HepG2 (cell line): ENCODE measurements around the gene KDM2B. TPM values are rescaled to one million over a fixed set of nuclear protein-coding genes. Genes with fewer than 3 reads are reported as not detected.

Experiments
- ATAC-seq: fragments of 200-7000 bp; cut with Tn5 transposase; 3 replicates; pipeline ENCODE4 v1.9.1; 2020; ENCODE audit warnings: mild to moderate bottlenecking, moderate library complexity
- BruUV-seq: library from RNA; stranded (reverse); fragments of 400-500 nt; replicated peaks from 2 replicates; lab custom pipeline; 2021; lab: Mats Ljungman, UMichigan
- CTCF ChIA-PET: fragments of 300-600 bp; formaldehyde crosslinking; extraction: SDS; loops from one replicate; lab custom pipeline; 2021; ENCODE audit warnings: low total read pairs, inconsistent platforms, low intra/inter-chr PET ratio; lab: Yijun Ruan, JAX
- POLR2A ChIA-PET: fragments of 350-600 bp; sonication (Branson Sonifier 250); formaldehyde crosslinking; loops from one replicate; lab custom pipeline; 2020; ENCODE audit warnings: antibody characterized with exemption, inconsistent platforms; lab: Yijun Ruan, JAX
- DNase-seq: peaks from one replicate; pipeline ENCODE4 v3.0.0-alpha.2; 2015; ENCODE audit warnings: low spot score
- FAIRE-seq: peaks from 3 replicates; lab custom pipeline; 2011; peaks lifted over from hg19 to GRCh38; lab: Jason Lieb, UNC
- H2AFZ ChIP-seq: one replicate; pipeline ENCODE4 v1.6.1; 2011; ENCODE audit warnings: low read length, inconsistent platforms
- H3K27ac ChIP-seq: fragments of 300-600 bp; 3 replicates; pipeline ENCODE4 v1.8.0; 2011; ENCODE audit warnings: mixed run types, mild to moderate bottlenecking, mixed read lengths, low read length, inconsistent platforms; ENCODE audit not compliant: insufficient read depth; ENCODE audit errors: extremely low read length
- H3K27me3 ChIP-seq, 2 experiments: fragments of 200-600 bp in 1 of 2; 2 replicates in 1 of 2; 3 replicates in 1 of 2; pipeline versions ENCODE4 v1.6.0 to v1.8.0; 2011; ENCODE audit warnings: low read length in 2 of 2, mild to moderate bottlenecking in 2 of 2, moderate library complexity in 2 of 2, inconsistent platforms in 1 of 2; ENCODE audit not compliant: insufficient read depth in 2 of 2, control insufficient read depth in 1 of 2
- H3K36me3 ChIP-seq, 2 experiments: fragments of 200-600 bp in 1 of 2; replicated peaks in 1 of 2; 2 replicates in 1 of 2; 3 replicates in 1 of 2; pipeline versions ENCODE4 v1.5.1 to v1.8.0; 2011; ENCODE audit warnings: low read length in 2 of 2, inconsistent platforms in 1 of 2; ENCODE audit not compliant: insufficient read depth in 2 of 2, control insufficient read depth in 1 of 2
- H3K4me1 ChIP-seq: 2 replicates; pipeline ENCODE4 v1.5.1; 2012; ENCODE audit warnings: low read length, inconsistent platforms; ENCODE audit not compliant: insufficient read depth
- H3K4me2 ChIP-seq: 2 replicates; pipeline ENCODE4 v1.6.0; 2011; ENCODE audit warnings: low read depth, low read length, inconsistent platforms
- H3K4me3 ChIP-seq, 3 experiments: fragments of 200-600 bp in 1 of 3; sonication (generic), shearing (Covaris generic) in 1 of 3; replicated peaks in 1 of 3; 2 replicates each; pipeline ENCODE4 v1.5.1; 2011 to 2016; ENCODE audit warnings: low read length in 3 of 3, inconsistent platforms in 2 of 3, low read depth in 2 of 3, mild to moderate bottlenecking in 2 of 3, control low read depth in 1 of 3, mixed read lengths in 1 of 3; ENCODE audit not compliant: insufficient read depth in 1 of 3
- H3K79me2 ChIP-seq: one replicate; pipeline ENCODE4 v1.6.1; 2011; ENCODE audit warnings: low read length, inconsistent platforms; ENCODE audit not compliant: insufficient read depth
- H3K9ac ChIP-seq: 2 replicates; pipeline ENCODE4 v1.6.0; 2011; ENCODE audit warnings: mild to moderate bottlenecking, low read depth, low read length, inconsistent platforms; ENCODE audit not compliant: insufficient read depth
- H3K9me3 ChIP-seq: 2 replicates; pipeline ENCODE4 v1.5.1; 2012; ENCODE audit warnings: mild to moderate bottlenecking, low read length
- H4K20me1 ChIP-seq: 2 replicates; pipeline ENCODE4 v1.6.0; 2011; ENCODE audit warnings: inconsistent platforms, mild to moderate bottlenecking, low read length, moderate library complexity; ENCODE audit not compliant: insufficient read depth
- BRF2 ChIP-seq: sonication (generic); formaldehyde crosslinking; IDR thresholded peaks from 2 replicates; pipeline ENCODE4 v1.8.1; 2022; ENCODE audit warnings: mild to moderate bottlenecking, missing genetic modification reagents
- CBFB ChIP-seq: sonication (generic); formaldehyde crosslinking; IDR thresholded peaks from 2 replicates; pipeline ENCODE4 v1.4.0; 2020; ENCODE audit warnings: missing genetic modification reagents
- FLYWCH1 ChIP-seq: sonication (generic); formaldehyde crosslinking; IDR thresholded peaks from 2 replicates; pipeline ENCODE4 v1.8.1; 2023; ENCODE audit warnings: mild to moderate bottlenecking, missing genetic modification reagents
- KLF15 ChIP-seq: sonication (generic); formaldehyde crosslinking; IDR thresholded peaks from 2 replicates; pipeline ENCODE4 v1.8.1; 2023; ENCODE audit warnings: borderline replicate concordance, mild to moderate bottlenecking, inconsistent platforms, missing genetic modification reagents, mixed read lengths
- SALL1 ChIP-seq: sonication (generic); formaldehyde crosslinking; IDR thresholded peaks from 2 replicates; pipeline ENCODE4 v1.8.0; 2022; ENCODE audit warnings: mild to moderate bottlenecking, missing genetic modification reagents
- STAG1 ChIP-seq: sonication (generic); formaldehyde crosslinking; IDR thresholded peaks from 2 replicates; pipeline ENCODE4 v1.4.0; 2020; ENCODE audit warnings: missing genetic modification reagents
- ZBTB38 ChIP-seq: sonication (generic); formaldehyde crosslinking; IDR thresholded peaks from 2 replicates; pipeline ENCODE4 v1.5.1; 2020; ENCODE audit warnings: mild to moderate bottlenecking, missing genetic modification reagents
- ZFP62 ChIP-seq: sonication (generic); formaldehyde crosslinking; IDR thresholded peaks from 2 replicates; pipeline ENCODE4 v1.4.0; 2020; ENCODE audit warnings: missing genetic modification reagents
- ZFP91 ChIP-seq: sonication (generic); formaldehyde crosslinking; IDR thresholded peaks from 2 replicates; pipeline ENCODE4 v1.9.0; 2022; ENCODE audit warnings: missing genetic modification reagents, mild to moderate bottlenecking, borderline replicate concordance
- ZNF143 ChIP-seq: sonication (generic); formaldehyde crosslinking; IDR thresholded peaks from 2 replicates; pipeline ENCODE4 v1.4.0; 2020; ENCODE audit warnings: missing genetic modification reagents
- ZNF160 ChIP-seq: sonication (generic); formaldehyde crosslinking; IDR thresholded peaks from 2 replicates; pipeline ENCODE4 v1.8.0; 2022; ENCODE audit warnings: mild to moderate bottlenecking, inconsistent platforms, missing genetic modification reagents
- ZNF207 ChIP-seq: fragments of 450-650 bp; IDR thresholded peaks from 2 replicates; pipeline ENCODE4 v1.6.1; 2016; ENCODE audit warnings: antibody characterized with exemption, borderline replicate concordance
- ZNF550 ChIP-seq: sonication (generic); formaldehyde crosslinking; IDR thresholded peaks from 2 replicates; pipeline ENCODE4 v1.4.0; 2020; ENCODE audit warnings: mild to moderate bottlenecking, missing genetic modification reagents, borderline replicate concordance
- ZNF691 ChIP-seq: sonication (generic); formaldehyde crosslinking; IDR thresholded peaks from 2 replicates; pipeline ENCODE4 v1.4.0; 2020; ENCODE audit warnings: missing genetic modification reagents, low read depth, mild to moderate bottlenecking, borderline replicate concordance
- ZNF740 ChIP-seq: sonication (generic); formaldehyde crosslinking; IDR thresholded peaks from 2 replicates; pipeline ENCODE4 v1.4.0; 2020; ENCODE audit warnings: missing genetic modification reagents
- ZSCAN21 ChIP-seq: sonication (generic); formaldehyde crosslinking; IDR thresholded peaks from 2 replicates; pipeline ENCODE4 v1.8.0; 2022; ENCODE audit warnings: mild to moderate bottlenecking, missing genetic modification reagents, moderate library complexity, borderline replicate concordance
- WGBS: methylation state at CpG from one replicate; pipeline ENCODE4 v1.1.6; 2017; ENCODE audit warnings: low lambda C conversion rate; 5-methylcytosine and 5-hydroxymethylcytosine counted together
- in situ Hi-C: cut with HindIII; loops from 2 replicates; pipeline ENCODE4 v1.10.0; 2017; ENCODE audit warnings: low pct_unique_long_range_greater_than_20kb; ENCODE audit not compliant: extremely low pct_ligation_motif_present
- intact Hi-C: fragments of 100-400 bp; cut with micrococcal nuclease; formaldehyde crosslinking; loops from one replicate; pipeline ENCODE4 v1.10.0; 2022; ENCODE audit not compliant: unreplicated experiment
- polyA plus RNA-seq, 8 experiments: library from polyadenylated mRNA; depleted of rRNA in 3 of 8; stranded (reverse) in 7 of 8; unstranded in 1 of 8; fragments of >200 nt; fragmentation: Illumina TruSeq in 4 of 8; extraction: Trizol in 4 of 8; gene quantifications; 2 replicates each; pipeline versions ENCODE4 v1.2.1 to v1.2.3, GENCODE V29; 2011 to 2016; ENCODE audit warnings: low read depth in 4 of 8, missing spikeins in 1 of 8, mixed read lengths in 1 of 8; ENCODE audit not compliant: insufficient read depth in 1 of 8
- total RNA-seq, 5 experiments: library from RNA; depleted of rRNA; stranded (reverse); fragments of >200 nt; fragmentation: Illumina TruSeq; extraction: Trizol; gene quantifications; 2 replicates each; pipeline ENCODE4 v1.2.3, GENCODE V29; 2016; ENCODE audit warnings: low read depth in 1 of 5

The KDM2B gene
- total and polyA plus RNA-seq, 2 of the 13 experiments (the other 11 are each of a cell fraction or from before 2014, with no cell fraction given): 17.5 to 26.1 TPM

- peaks cover 57% of the 10 kb centered on the region for H3K4me1 ChIP-seq
- no TSS peak for BruUV-seq
- no peak overlapping the region for H3K4me3 ChIP-seq
- no peaks in the 10 kb centered on the region; a peak in 1 of 5 replicates for H3K36me3 ChIP-seq
- 67% methylated on average over 14 of the region's 19 CpGs for WGBS
- H3K9ac ChIP-seq: no peak overlapping the region
- no peak for DNase-seq
- FAIRE-seq: peak; percentile 73
- no peaks in the 10 kb centered on the region for H3K27me3 ChIP-seq
- H3K27ac ChIP-seq: no peak overlapping the region
- ChIA-PET POLR2A (interaction anchor here (1.0 kb wide), 1 partner anchor 94 kb away, joined by 3 read pairs; no protein-coding TSS in a partner anchor), CTCF (interaction anchor here (1.0 to 1.8 kb wide), 3 partner anchors 131 to 188 kb away, joined by 3 to 7 read pairs (median 6); no protein-coding TSS in a partner anchor)
- in situ Hi-C loops (loop anchor here (5.0 kb wide), 1 partner anchor 188 kb away; no protein-coding TSS in a partner anchor), intact Hi-C loops (no loop called here)
- H3K4me2 ChIP-seq: no peak overlapping the region
- no peak overlapping the region for H2AFZ ChIP-seq
- ATAC-seq: no peak
- no peaks in the 10 kb centered on the region for H3K79me2 ChIP-seq
- no peaks in the 10 kb centered on the region for H4K20me1 ChIP-seq
- no peaks in the 10 kb centered on the region for H3K9me3 ChIP-seq
- TF ChIP-seq ZFP91 (CRISPR knock-in tag) (peak; percentile 29; the same call in 1 of the 2 replicates), CBFB (CRISPR knock-in tag) (no peak), KLF15 (CRISPR knock-in tag) (no peak), ZNF143 (CRISPR knock-in tag) (no peak), ZNF691 (CRISPR knock-in tag) (no peak), ZFP62 (CRISPR knock-in tag) (no peak), ZNF550 (CRISPR knock-in tag) (no peak), ZBTB38 (CRISPR knock-in tag) (peak; percentile 50; the same call in 1 of the 2 replicates), ZNF740 (CRISPR knock-in tag) (peak; percentile 97), SALL1 (CRISPR knock-in tag) (no peak), ZNF160 (CRISPR knock-in tag) (no peak), FLYWCH1 (no peak), ZSCAN21 (CRISPR knock-in tag) (no peak), STAG1 (CRISPR knock-in tag) (peak; percentile 56), BRF2 (CRISPR knock-in tag) (no peak), ZNF207 (no peak)
Measured at GRCh38 chr12:121494093-121494787, 86.6 kb downstream of the KDM2B start.
